H1 (cell line): ENCODE results near the gene KIF1C. TPM values are rescaled to one million over a fixed set of nuclear protein-coding genes. Genes with fewer than 3 reads are reported as not detected.

Source experiments
- BRCA1 ChIP-seq: IDR thresholded peaks from 2 replicates; pipeline ENCODE4 v1.6.1; 2012; ENCODE audit warnings: low read depth, low read length, improper control_type of control experiment
- polyA plus RNA-seq, 7 experiments: library from polyadenylated mRNA; depleted of rRNA in 3 of 7; stranded (reverse) in 5 of 7; unstranded in 2 of 7; fragments of >200 nt in 5 of 7; fragments of 200-250 nt in 2 of 7; gene quantifications; 1 replicate in 5 of 7; 2 replicates in 1 of 7; 4 replicates in 1 of 7; pipeline versions ENCODE4 v1.2.1 to v1.2.3, GENCODE V29; 2011 to 2013; ENCODE audit warnings: missing spikeins in 2 of 7, mixed read lengths in 2 of 7
- total RNA-seq: library from RNA; stranded (reverse); fragmentation: NEBNext Ultra II Directional; extraction: Animal tissue kit (Norgen Biotek cat#: 25700); gene quantifications from 2 replicates; pipeline ENCODE4 v1.2.1, GENCODE V29; 2021

Gene KIF1C
- total and polyA plus RNA-seq, 2 of the 8 experiments (the other 6 are each of a cell fraction or from before 2014, with no cell fraction given), result 14.3 to 114 TPM

GRCh38 chr17:4973256-4974114 lies 24.3 kb upstream of the KIF1C start (continued):
- no peak for TF ChIP-seq BRCA1
